Heart left ventricle (tissue), 16 donors: Measurements from ENCODE around the gene CPM. TPM values are rescaled to one million over a fixed set of nuclear protein-coding genes. Genes with fewer than 3 reads are reported as not detected.
"Not testable (repeated sequence)": the region's sequence is repeated elsewhere in the genome, so short reads cannot be mapped to it uniquely, and the experiment has no call there.

Experiments used
- ATAC-seq, 4 donors: fragments of 200-7000 bp; cut with Tn5 transposase; one replicate each; pipeline ENCODE4 v1.9.1; 2020 to 2022; ENCODE audit warnings: moderate library complexity in 4 of 4, mild to moderate bottlenecking in 3 of 4, moderate number of reproducible peaks in 1 of 4
- DNase-seq, 5 donors: peaks; one replicate each; pipeline ENCODE4 v3.0.0-alpha.2; 2020
- H3K27ac ChIP-seq, 12 donors: fragments of 200-600 bp; sonication (generic) in 4 of 12; one replicate each; pipeline versions ENCODE4 v1.5.0 to v1.8.0; 2016 to 2022; ENCODE audit warnings: mild to moderate bottlenecking in 2 of 12
- H3K27me3 ChIP-seq, 9 donors: fragments of 200-600 bp; sonication (generic) in 2 of 9; one replicate each; pipeline versions ENCODE4 v1.5.1 to v1.8.0; 2016 to 2022; ENCODE audit warnings: mild to moderate bottlenecking in 3 of 9
- H3K36me3 ChIP-seq, 9 donors: fragments of 200-600 bp; sonication (generic) in 2 of 9; one replicate each; pipeline versions ENCODE4 v1.5.0 to v1.8.0; 2018 to 2022; ENCODE audit warnings: mild to moderate bottlenecking in 2 of 9
- H3K4me1 ChIP-seq, 12 donors: fragments of 200-600 bp; sonication (generic) in 4 of 12; one replicate each; pipeline versions ENCODE4 v1.5.0 to v1.8.0; 2016 to 2022; ENCODE audit warnings: mild to moderate bottlenecking in 3 of 12
- H3K4me3 ChIP-seq, 12 donors: fragments of 200-600 bp; sonication (generic) in 4 of 12; one replicate each; pipeline versions ENCODE4 v1.5.0 to v1.8.0; 2017 to 2022; ENCODE audit warnings: mild to moderate bottlenecking in 9 of 12, moderate library complexity in 4 of 12
- H3K9me3 ChIP-seq, 12 donors: fragments of 200-600 bp; sonication (generic) in 4 of 12; one replicate each; pipeline versions ENCODE4 v1.5.0 to v1.8.0; 2016 to 2022; ENCODE audit warnings: mild to moderate bottlenecking in 1 of 12
- POLR2A ChIP-seq, 2 donors: fragments of 450-650 bp; IDR thresholded peaks; one replicate each; pipeline ENCODE4 v1.6.1; 2017; ENCODE audit warnings: antibody characterized with exemption in 2 of 2, mild to moderate bottlenecking in 2 of 2, moderate library complexity in 2 of 2
- WGBS, 4 donors: extraction: QIAGEN DNeasy Blood & Tissue Kit in 2 of 4; methylation state at CpG; one replicate each; pipeline versions ENCODE4 v1.1.5 to v1.1.7; 2013 to 2018; 5-methylcytosine and 5-hydroxymethylcytosine counted together
- intact Hi-C, 10 donors: fragments of 100-400 bp; cut with DNase I; formaldehyde crosslinking; loops; one replicate each; pipeline versions ENCODE4 v1.11.1 to v1.14.2; 2022
- polyA plus RNA-seq, 2 donors: library from polyadenylated mRNA; stranded (reverse); fragments of 200-250 nt; gene quantifications; one replicate each; pipeline ENCODE4 v1.2.3, GENCODE V29; 2013
- total RNA-seq, 9 donors: library from RNA; depleted of rRNA in 2 of 9; stranded (reverse); fragments of >200 nt in 2 of 9; fragmentation: NEBNext Ultra II Directional in 3 of 9; extraction: Animal tissue kit (Norgen Biotek cat#: 25700) in 3 of 9; gene quantifications; one replicate each; pipeline versions ENCODE4 v1.1.0 to v1.2.4, GENCODE V29; 2016 to 2023
- TF ChIP-seq, protein P1 (sequence below), 12 donors: fragments of 200-600 bp; sonication (generic) in 4 of 12; IDR thresholded peaks; one replicate each; pipeline versions ENCODE4 v1.5.0 to v1.8.0; 2018 to 2022; ENCODE audit warnings: antibody characterized with exemption in 12 of 12, mild to moderate bottlenecking in 5 of 12
- donor health status: ischemic (EF 13 %, LVEDD 7.1; RV severe dilation, severe dysfunction).
- donor health status: healthy with polysubstance abuse.
- donor health status: DM: no; HTN: yes; CAD: no.
- donor health status: DM: no; HTN: no; CAD: no.
- donor health status: ischemic (EF 25% LVEDD 6.9; RV normal size, moderate dysfunction).
- donor health status: ischemic (EF 25% LVEDD 5.7; RV mildly dilated, moderate dysfunction).
- donor health status: healthy.
- donor health status: DM: yes; HTN: yes; CAD: no.
- donor health status: ischemic (EF 35%, LVEDD 5.7; RV mildly dilated, moderate dysfunction).
- donor health status: nonischemic (EF 11% LVEDD 7.7; RV severe dilation, severe dysfunction).
- donor health status: DM: yes; HTN: yes; CAD: no.
- donor health status: PGD.
- donor health status: ischemic (EF 29% LVEDD 5.4; RV normal size, mild dysfunction).
- donor health status: nonischemic (EF 23%, LVEDD 6.1; RV moderate dilation, normal function).

Gene CPM
- total and polyA plus RNA-seq, 11 donors: 2.0 to 25.4 (median 8.8) TPM

DNA sequence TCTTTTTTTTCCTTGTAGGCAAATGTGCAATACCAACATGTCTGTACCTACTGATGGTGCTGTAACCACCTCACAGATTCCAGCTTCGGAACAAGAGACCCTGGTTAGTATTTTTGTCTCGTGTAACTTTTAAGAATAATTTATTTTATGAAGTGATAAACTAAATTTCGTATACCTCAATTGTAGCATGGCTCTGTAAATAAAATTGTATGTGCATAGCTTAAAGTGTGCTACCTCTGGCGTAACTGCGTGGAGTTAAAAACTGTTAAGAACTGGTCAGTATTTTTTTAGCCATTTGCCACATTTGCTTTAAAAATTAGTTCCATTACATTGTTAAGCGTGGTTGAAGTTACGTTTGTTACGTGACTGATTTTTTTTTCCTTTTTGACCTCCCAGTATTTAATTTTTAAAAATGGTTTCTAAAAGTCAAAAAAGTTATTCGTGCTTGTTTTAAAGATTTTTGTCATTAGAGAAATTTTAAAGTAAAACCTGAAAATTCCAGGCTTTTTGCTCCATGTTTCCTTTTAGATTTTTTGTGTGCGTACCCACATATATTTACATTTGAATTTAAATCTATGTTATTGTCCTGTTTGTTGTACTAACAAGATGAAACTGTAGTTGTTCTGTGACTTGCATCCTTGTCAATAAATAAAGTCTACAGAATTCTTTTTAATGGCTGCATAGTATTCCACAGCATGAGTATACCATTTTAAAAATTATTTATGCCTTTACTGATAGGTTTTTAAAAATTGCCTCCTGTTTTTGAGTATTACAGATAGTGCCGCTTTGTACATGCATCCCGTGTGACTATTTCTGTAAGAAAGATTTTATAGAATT is 123.6 kb downstream of the CPM start:
- H3K36me3 ChIP-seq: peaks cover 0 to 57% (median 46%) of the 10 kb centered on the region in 9 donors
- TF ChIP-seq POLR2A (IDR thresholded peaks at IDR 0.05): no peak
- TF ChIP-seq, protein P1, sequence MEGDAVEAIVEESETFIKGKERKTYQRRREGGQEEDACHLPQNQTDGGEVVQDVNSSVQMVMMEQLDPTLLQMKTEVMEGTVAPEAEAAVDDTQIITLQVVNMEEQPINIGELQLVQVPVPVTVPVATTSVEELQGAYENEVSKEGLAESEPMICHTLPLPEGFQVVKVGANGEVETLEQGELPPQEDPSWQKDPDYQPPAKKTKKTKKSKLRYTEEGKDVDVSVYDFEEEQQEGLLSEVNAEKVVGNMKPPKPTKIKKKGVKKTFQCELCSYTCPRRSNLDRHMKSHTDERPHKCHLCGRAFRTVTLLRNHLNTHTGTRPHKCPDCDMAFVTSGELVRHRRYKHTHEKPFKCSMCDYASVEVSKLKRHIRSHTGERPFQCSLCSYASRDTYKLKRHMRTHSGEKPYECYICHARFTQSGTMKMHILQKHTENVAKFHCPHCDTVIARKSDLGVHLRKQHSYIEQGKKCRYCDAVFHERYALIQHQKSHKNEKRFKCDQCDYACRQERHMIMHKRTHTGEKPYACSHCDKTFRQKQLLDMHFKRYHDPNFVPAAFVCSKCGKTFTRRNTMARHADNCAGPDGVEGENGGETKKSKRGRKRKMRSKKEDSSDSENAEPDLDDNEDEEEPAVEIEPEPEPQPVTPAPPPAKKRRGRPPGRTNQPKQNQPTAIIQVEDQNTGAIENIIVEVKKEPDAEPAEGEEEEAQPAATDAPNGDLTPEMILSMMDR (IDR thresholded peaks at IDR 0.05): no peak
- intact Hi-C loops: loop anchor here in 9 of 10 donors (2.0 to 10.0 kb wide), 6 partner anchors 62 to 485 kb away; partner anchors contain the start of genes SLC35E3 (in 7 of the 9) and MDM1 (in 1 of the 9)
- ATAC-seq: no peak
- peaks cover 0 to 5% (median 0%) of the 10 kb centered on the region in 12 donors for H3K9me3 ChIP-seq
- H3K4me1 ChIP-seq: peaks cover 0 to 60% (median 15%) of the 10 kb centered on the region in 12 donors
- DNase-seq: no peak
- H3K4me3 ChIP-seq: peak overlapping the region; percentile 71 to 98 (median 87)
- peak overlapping the region in 11 of 12 donors; percentile 92 to 100 (median 97) for H3K27ac ChIP-seq
- H3K27me3 ChIP-seq: no peaks in the 10 kb centered on the region
- 79 to 84% (median 81%) methylated on average over 12 of the region's 12 CpGs for WGBS, 4 donors

DNA sequence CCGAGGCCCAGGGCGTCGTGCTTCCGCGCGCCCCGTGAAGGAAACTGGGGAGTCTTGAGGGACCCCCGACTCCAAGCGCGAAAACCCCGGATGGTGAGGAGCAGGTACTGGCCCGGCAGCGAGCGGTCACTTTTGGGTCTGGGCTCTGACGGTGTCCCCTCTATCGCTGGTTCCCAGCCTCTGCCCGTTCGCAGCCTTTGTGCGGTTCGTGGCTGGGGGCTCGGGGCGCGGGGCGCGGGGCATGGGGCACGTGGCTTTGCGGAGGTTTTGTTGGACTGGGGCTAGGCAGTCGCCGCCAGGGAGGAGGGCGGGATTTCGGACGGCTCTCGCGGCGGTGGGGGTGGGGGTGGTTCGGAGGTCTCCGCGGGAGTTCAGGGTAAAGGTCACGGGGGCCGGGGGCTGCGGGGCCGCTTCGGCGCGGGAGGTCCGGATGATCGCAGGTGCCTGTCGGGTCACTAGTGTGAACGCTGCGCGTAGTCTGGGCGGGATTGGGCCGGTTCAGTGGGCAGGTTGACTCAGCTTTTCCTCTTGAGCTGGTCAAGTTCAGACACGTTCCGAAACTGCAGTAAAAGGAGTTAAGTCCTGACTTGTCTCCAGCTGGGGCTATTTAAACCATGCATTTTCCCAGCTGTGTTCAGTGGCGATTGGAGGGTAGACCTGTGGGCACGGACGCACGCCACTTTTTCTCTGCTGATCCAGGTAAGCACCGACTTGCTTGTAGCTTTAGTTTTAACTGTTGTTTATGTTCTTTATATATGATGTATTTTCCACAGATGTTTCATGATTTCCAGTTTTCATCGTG is 124.4 kb downstream of the CPM start:
- peak overlapping the region; percentile 92 to 100 (median 96) for H3K27ac ChIP-seq
- DNase-seq: peak; percentile 71 to 86 (median 77)
- H3K9me3 ChIP-seq: peaks cover 0 to 5% (median 0%) of the 10 kb centered on the region in 12 donors
- peaks cover 0 to 55% (median 13%) of the 10 kb centered on the region in 12 donors for H3K4me1 ChIP-seq
- TF ChIP-seq, protein P1 (IDR thresholded peaks at IDR 0.05): peak in 1 of 12 donors; percentile 8
- TF ChIP-seq POLR2A (IDR thresholded peaks at IDR 0.05): no peak
- intact Hi-C loops: loop anchor here in 9 of 10 donors (2.0 to 10.0 kb wide), 5 partner anchors 61 to 474 kb away; partner anchors contain the start of genes SLC35E3 (in 7 of the 9) and MDM1 (in 1 of the 9)
- 0 to 1% (median 1%) methylated on average over 19 to 61 of the region's 61 CpGs for WGBS, 4 donors
- H3K36me3 ChIP-seq: peaks cover 0 to 48% (median 38%) of the 10 kb centered on the region in 9 donors
- no peaks in the 10 kb centered on the region for H3K27me3 ChIP-seq
- H3K4me3 ChIP-seq: peak overlapping the region; percentile 71 to 98 (median 87)
- ATAC-seq: peak; percentile 46 to 81 (median 78)

DNA sequence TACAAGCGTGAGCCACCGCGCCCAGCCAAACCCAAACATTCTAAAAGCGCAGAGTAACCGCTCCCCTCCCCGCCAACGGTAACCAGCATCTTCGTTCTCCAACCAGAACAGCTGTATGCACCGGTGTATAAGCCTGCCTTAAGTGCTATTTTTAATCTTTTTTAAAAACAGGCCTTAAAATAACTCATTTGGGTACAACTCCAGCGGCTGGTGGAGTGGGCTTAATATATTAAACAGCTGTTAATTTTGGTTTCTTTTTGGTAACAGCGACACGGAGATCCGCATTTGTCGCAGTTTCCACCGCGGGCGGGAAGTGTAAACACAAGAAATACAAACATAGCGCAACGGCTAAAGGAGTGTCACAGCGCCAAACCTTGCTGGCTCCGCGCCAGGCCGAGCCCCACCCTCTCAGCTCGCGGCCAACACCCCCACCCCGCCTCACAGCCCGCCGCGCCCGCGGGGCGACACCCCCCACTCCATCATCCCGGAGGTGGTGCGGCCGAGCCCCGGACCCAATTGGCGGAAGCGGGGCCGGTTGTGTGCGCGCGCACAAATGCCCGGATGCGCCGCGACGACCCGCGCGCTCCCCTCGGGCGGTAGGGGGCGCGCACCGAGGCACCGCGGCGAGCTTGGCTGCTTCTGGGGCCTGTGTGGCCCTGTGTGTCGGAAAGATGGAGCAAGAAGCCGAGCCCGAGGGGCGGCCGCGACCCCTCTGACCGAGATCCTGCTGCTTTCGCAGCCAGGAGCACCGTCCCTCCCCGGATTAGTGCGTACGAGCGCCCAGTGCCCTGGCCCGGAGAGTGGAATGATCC is 125.2 kb downstream of the CPM start, which contains the start of gene MDM2:
Gene MDM2 (plus strand): TSS at position 602 of the 812 bp plus-strand sequence. CDS start 301 bp downstream, outside the sequence.
- intact Hi-C loops: loop anchor here in 9 of 10 donors (1.0 to 10.0 kb wide), 6 partner anchors 60 to 473 kb away; partner anchors contain the start of genes SLC35E3 (in 8 of the 9) and MDM1 (in 1 of the 9)
- H3K9me3 ChIP-seq: peaks cover 0 to 5% (median 0%) of the 10 kb centered on the region in 12 donors
- peak; percentile 96 to 97 (median 96) for ATAC-seq
- H3K4me1 ChIP-seq: peaks cover 0 to 47% (median 13%) of the 10 kb centered on the region in 12 donors
- DNase-seq: peak; percentile 94 to 99 (median 96)
- H3K36me3 ChIP-seq: peaks cover 0 to 40% (median 30%) of the 10 kb centered on the region in 9 donors
- TF ChIP-seq, protein P1 (IDR thresholded peaks at IDR 0.05): peak; percentile 76 to 97 (median 86)
- TF ChIP-seq POLR2A (IDR thresholded peaks at IDR 0.05): peak in 1 of 2 donors; percentile 74
- H3K27ac ChIP-seq: peak within 1 kb of the TSS; percentile 92 to 100 (median 96)
- no peaks in the 10 kb centered on the region for H3K27me3 ChIP-seq
- WGBS, 4 donors: 0 to 1% (median 0%) methylated on average over 44 to 72 of the region's 72 CpGs
- peak within 1 kb of the TSS; percentile 71 to 98 (median 87) for H3K4me3 ChIP-seq

DNA sequence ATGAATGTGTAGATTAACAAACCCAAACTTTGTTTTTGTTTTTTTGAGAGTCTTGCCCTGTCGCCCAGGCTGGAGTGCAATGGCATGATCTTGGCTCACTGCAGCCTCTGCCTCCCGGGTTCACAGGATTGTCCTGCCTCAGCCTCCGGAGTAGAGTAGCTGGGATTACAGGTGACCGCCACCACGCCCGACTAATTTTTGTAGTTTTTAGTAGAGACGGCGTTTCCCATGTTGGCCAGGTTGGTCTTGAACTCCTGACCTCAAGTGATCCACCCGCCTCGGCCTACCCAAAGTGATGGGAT is 125.7 kb downstream of the CPM start:
- not testable (repeated sequence) for H3K27me3 ChIP-seq, DNase-seq, ATAC-seq, H3K9me3 ChIP-seq
- H3K4me3 ChIP-seq: peak overlapping the region; percentile 71 to 98 (median 87)
- WGBS, 4 donors: 21 to 30% (median 27%) methylated on average over 10 of the region's 10 CpGs
- peak overlapping the region; percentile 92 to 100 (median 96) for H3K27ac ChIP-seq
- peaks cover 0 to 41% (median 11%) of the 10 kb centered on the region in 12 donors for H3K4me1 ChIP-seq
- intact Hi-C loops: loop anchor here in 7 of 10 donors (1.0 to 10.0 kb wide), 4 partner anchors 60 to 472 kb away; partner anchors contain the start of genes SLC35E3 (in 7 of the 7) and MDM1 (in 1 of the 7)
- H3K36me3 ChIP-seq: peaks cover 0 to 35% (median 25%) of the 10 kb centered on the region in 9 donors
